Measurements from ENCODE around the gene HIRA. TPM values are rescaled to one million over a fixed set of nuclear protein-coding genes. Genes with fewer than 3 reads are reported as not detected.

The HIRA gene
- total and polyA plus RNA-seq, 2 experiments from 2014 or later, result 2.7 to 18.6 TPM

DNA sequence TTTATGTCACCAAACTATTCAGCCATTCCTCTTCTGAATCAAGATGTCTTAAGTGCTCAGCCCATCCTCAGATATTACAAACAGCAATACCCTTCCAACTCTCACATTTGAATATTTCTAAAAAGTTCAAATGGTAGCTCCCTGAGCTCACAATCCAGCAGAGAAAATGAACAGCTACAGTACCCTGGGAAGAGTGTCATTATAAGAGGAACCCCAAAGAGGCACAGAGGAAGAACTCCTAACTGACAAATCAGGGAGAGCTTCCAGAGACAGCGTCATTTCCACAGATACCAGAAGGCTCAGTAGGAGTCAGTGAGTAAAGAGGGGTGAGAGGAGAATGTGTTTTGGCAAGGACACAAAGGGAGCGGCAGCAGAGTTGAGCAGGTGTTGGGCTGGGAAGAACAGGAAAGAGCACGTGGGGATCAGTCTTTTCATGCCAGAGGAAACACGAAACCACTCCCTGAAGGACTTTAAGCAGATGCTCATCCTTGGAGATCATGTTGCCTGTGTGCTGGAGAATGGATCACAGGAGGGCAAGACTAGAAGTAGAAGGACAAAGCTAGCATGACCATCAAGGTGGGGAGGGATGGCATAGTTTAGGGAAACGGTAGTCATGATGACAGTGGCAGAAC, 144.3 kb downstream of the HIRA start:
- peak overlapping the region; percentile 51 for H3K27ac ChIP-seq
- peaks cover 3% of the 10 kb centered on the region; the same call in 1 of the 2 replicates for H4K20me1 ChIP-seq (ENCODE audit: insufficient read depth)
- 85 to 90% methylated on average over 5 of the region's 5 CpGs for WGBS, 2 experiments (ENCODE audit: low coverage in 1 of 2, low lambda C conversion rate in 2 of 2, missing lambda C conversion rate in 2 of 2)
- in situ Hi-C loops (cut with MboI), result no loop called here
- peaks cover 45% of the 10 kb centered on the region for H3F3A ChIP-seq (ENCODE audit: insufficient read depth)
- peak; percentile 16 for DNase-seq
- H3K36me3 ChIP-seq (ENCODE audit: low read depth), result no peaks in the 10 kb centered on the region
- H3K4me2 ChIP-seq (ENCODE audit: unreplicated experiment), result peak overlapping the region; percentile 53
- no peak overlapping the region for H2AFZ ChIP-seq
- H3K79me2 ChIP-seq (ENCODE audit: insufficient read depth), result peaks cover 50% of the 10 kb centered on the region
- no peaks in the 10 kb centered on the region for H3K9me3 ChIP-seq (ENCODE audit: low read depth)
- no peak overlapping the region for H3K4me3 ChIP-seq
- H3K4me1 ChIP-seq (ENCODE audit: insufficient read depth), result peaks cover 61% of the 10 kb centered on the region
- no peaks in the 10 kb centered on the region for H3K27me3 ChIP-seq (replicated peaks; ENCODE audit: insufficient read depth)
- no peaks in the 10 kb centered on the region for H3K9me2 ChIP-seq (ENCODE audit: insufficient read depth)
- TF ChIP-seq EZH2phosphoT487 (IDR thresholded peaks at IDR 0.05; ENCODE audit: insufficient read depth, low read depth) (no peak), EZH2 (IDR thresholded peaks at IDR 0.05; ENCODE audit: insufficient read depth, poor library complexity, severe bottlenecking) (no peak)
- H3K9ac ChIP-seq, result peak overlapping the region; percentile 42

GRCh38 chr22:19285831-19286230, 145.7 kb downstream of the HIRA start:
- Histone ChIP-seq H3K27me3 (replicated peaks; ENCODE audit: insufficient read depth) (no peaks in the 10 kb centered on the region), H3K9me3 (ENCODE audit: low read depth) (no peaks in the 10 kb centered on the region), H3K4me3 (no peak overlapping the region), H3K79me2 (ENCODE audit: insufficient read depth) (peaks cover 58% of the 10 kb centered on the region), H3K36me3 (ENCODE audit: low read depth) (no peaks in the 10 kb centered on the region), H3K9me2 (ENCODE audit: insufficient read depth) (no peaks in the 10 kb centered on the region), H4K20me1 (ENCODE audit: insufficient read depth) (peaks cover 3% of the 10 kb centered on the region; the same call in 1 of the 2 replicates), H3K4me1 (ENCODE audit: insufficient read depth) (peaks cover 61% of the 10 kb centered on the region), H3K4me2 (ENCODE audit: unreplicated experiment) (peak overlapping the region; percentile 27), H3K27ac (peak overlapping the region; percentile 55), H3F3A (ENCODE audit: insufficient read depth) (peaks cover 45% of the 10 kb centered on the region), H2AFZ (no peak overlapping the region), H3K9ac (peak overlapping the region; percentile 5)
- 7 to 19% methylated on average over 1 of the region's 1 CpG for WGBS, 2 experiments (ENCODE audit: low coverage in 1 of 2, low lambda C conversion rate in 2 of 2, missing lambda C conversion rate in 2 of 2)
- in situ Hi-C loops (cut with MboI), result no loop called here
- DNase-seq, result peak; percentile 33
- TF ChIP-seq EZH2phosphoT487 (IDR thresholded peaks at IDR 0.05; ENCODE audit: insufficient read depth, low read depth) (no peak), EZH2 (IDR thresholded peaks at IDR 0.05; ENCODE audit: insufficient read depth, poor library complexity, severe bottlenecking) (no peak)

Small RNAs within 50 kb of the gene (small RNA-seq; reads per million reads assigned to genes)
- not detected for gene RN7SL168P (ENCODE audit: low read depth, low replicate concordance)

Other genes starting within 250 kb of the HIRA start
- 10.2 and 20.0 TPM in 2 replicates for gene CLTCL1, start 140.0 kb downstream of the HIRA start, total RNA-seq (2014; rRNA removed; shearing (Covaris generic))
- gene CLTCL1, start 140.0 kb downstream of the HIRA start, polyA plus RNA-seq (2016; fragmentation: Nextera tagmentation; extraction: Ambion mirVana), result 8.5 and 8.9 TPM in 2 replicates
- gene MRPL40, start 812 bp upstream of the HIRA start, total RNA-seq (2014; rRNA removed; shearing (Covaris generic)), result 27.3 and 37.6 TPM in 2 replicates
- 80.8 and 81.9 TPM in 2 replicates for gene MRPL40, start 812 bp upstream of the HIRA start, polyA plus RNA-seq (2016; fragmentation: Nextera tagmentation; extraction: Ambion mirVana)
- gene C22orf39, start 16.0 kb upstream of the HIRA start, total RNA-seq (2014; rRNA removed; shearing (Covaris generic)), result 14.4 and 15.0 TPM in 2 replicates
- gene C22orf39, start 16.0 kb upstream of the HIRA start, polyA plus RNA-seq (2016; fragmentation: Nextera tagmentation; extraction: Ambion mirVana), result 21.3 and 22.8 TPM in 2 replicates
- gene UFD1, start 47.5 kb upstream of the HIRA start, total RNA-seq (2014; rRNA removed; shearing (Covaris generic)), result 55.2 and 61.2 TPM in 2 replicates
- 113 and 117 TPM in 2 replicates for gene UFD1, start 47.5 kb upstream of the HIRA start, polyA plus RNA-seq (2016; fragmentation: Nextera tagmentation; extraction: Ambion mirVana)
- gene CDC45, start 48.2 kb upstream of the HIRA start, total RNA-seq (2014; rRNA removed; shearing (Covaris generic)), result 9.5 TPM in 2 replicates
- gene CDC45, start 48.2 kb upstream of the HIRA start, polyA plus RNA-seq (2016; fragmentation: Nextera tagmentation; extraction: Ambion mirVana), result 10.1 and 10.6 TPM in 2 replicates
- not detected in 2 replicates for gene CLDN5, start 92.7 kb upstream of the HIRA start, total RNA-seq (2014; rRNA removed; shearing (Covaris generic))
- gene CLDN5, start 92.7 kb upstream of the HIRA start, polyA plus RNA-seq (2016; fragmentation: Nextera tagmentation; extraction: Ambion mirVana), result not detected in 2 replicates